ENCODE measurements around the gene TREML4. TPM values are rescaled to one million over a fixed set of nuclear protein-coding genes. Genes with fewer than 3 reads are reported as not detected.

The TREML4 gene
- total and polyA plus RNA-seq, 9 of the 15 experiments (the other 6 are each of a cell fraction or from before 2014, with no cell fraction given), result not detected

- no peak for TF ChIP-seq ZNF740 (CRISPR knock-in tag; IDR thresholded peaks at IDR 0.05)
- TF ChIP-seq ZNF740 (tag; IDR thresholded peaks at IDR 0.05), result no peak
- peak; percentile 36 for TF ChIP-seq EP400 (IDR thresholded peaks at IDR 0.05)
- no peak for TF ChIP-seq ZNF324 (CRISPR knock-in tag; IDR thresholded peaks at IDR 0.05)
- TF ChIP-seq ETS1 (conservative IDR thresholded peaks at IDR 0.05; ENCODE audit: control insufficient read depth, low read depth, low read length), result no peak; the same call in 1 of the 2 replicates
- 0 out of 2 replicates have a peak, but pooled peaks have one; percentile 25 for TF ChIP-seq CREB3 (tag; conservative IDR thresholded peaks at IDR 0.05; ENCODE audit: low read depth)
- TF ChIP-seq EHMT2 (IDR thresholded peaks at IDR 0.05), result peak; percentile 72; the same call in 1 of the 2 replicates
- no peak for TF ChIP-seq KLF1 (tag; IDR thresholded peaks at IDR 0.05)
- TF ChIP-seq BRD4 (IDR thresholded peaks at IDR 0.05), result no peak
- TF ChIP-seq CLOCK (CRISPR knock-in tag; IDR thresholded peaks at IDR 0.05; ENCODE audit: borderline replicate concordance), result no peak
- no peak for TF ChIP-seq ZHX1 (conservative IDR thresholded peaks at IDR 0.05; ENCODE audit: low read length)
- TF ChIP-seq POLR2H (tag; IDR thresholded peaks at IDR 0.05; ENCODE audit: low read depth), result no peak
- TF ChIP-seq MCM3 (IDR thresholded peaks at IDR 0.05), result no peak
- TF ChIP-seq ATF4 (CRISPR knock-in tag; IDR thresholded peaks at IDR 0.05), result no peak
- no peak for TF ChIP-seq NONO (IDR thresholded peaks at IDR 0.05; ENCODE audit: low read depth in 2 of 2, low read length in 1 of 2)
- TF ChIP-seq RFX5 (IDR thresholded peaks at IDR 0.05; ENCODE audit: low read depth, low read length), result no peak
- no peak for TF ChIP-seq ZNF512 (tag; IDR thresholded peaks at IDR 0.05)
Measured at GRCh38 chr6:41201764-41202173, 26.4 kb upstream of the TREML4 start (continued).
